Osteoblast (primary cell): ENCODE data around the gene TMC8. TPM values are rescaled to one million over a fixed set of nuclear protein-coding genes. Genes with fewer than 3 reads are reported as not detected.
A peak's percentile ranks its signal among the peaks of the same experiment; 100 is the strongest.

Experiments used
- DNase-seq: peaks from one replicate; pipeline ENCODE4 v3.0.0; 2011; ENCODE audit warnings: low spot score, mixed read lengths; ENCODE audit not compliant: insufficient read length; ENCODE audit errors: missing footprints
- H2AFZ ChIP-seq: 2 replicates; pipeline ENCODE4 v1.6.0; 2011; ENCODE audit warnings: mild to moderate bottlenecking, low read length
- H3K27ac ChIP-seq: 2 replicates; pipeline ENCODE4 v1.5.1; 2011; ENCODE audit warnings: mild to moderate bottlenecking, low read depth, low read length, moderate library complexity
- H3K27me3 ChIP-seq: 2 replicates; pipeline ENCODE4 v1.6.0; 2012; ENCODE audit warnings: mild to moderate bottlenecking, control low read depth, inconsistent platforms, low read length, moderate library complexity; ENCODE audit not compliant: insufficient read depth
- H3K36me3 ChIP-seq: 2 replicates; pipeline ENCODE4 v1.5.1; 2011; ENCODE audit warnings: mild to moderate bottlenecking, low read length, control low read depth, moderate library complexity; ENCODE audit not compliant: insufficient read depth
- H3K4me1 ChIP-seq: 2 replicates; pipeline ENCODE4 v1.5.1; 2011; ENCODE audit warnings: mild to moderate bottlenecking, low read length, control low read depth, moderate library complexity; ENCODE audit not compliant: insufficient read depth
- H3K4me2 ChIP-seq: 2 replicates; pipeline ENCODE4 v1.6.0; 2011; ENCODE audit warnings: mild to moderate bottlenecking, low read length; ENCODE audit not compliant: insufficient read depth
- H3K4me3 ChIP-seq: fragments of 200-600 bp; sonication (generic); 3 replicates; pipeline ENCODE4 v1.5.1; 2012; ENCODE audit warnings: mild to moderate bottlenecking, low read length, inconsistent platforms; ENCODE audit not compliant: insufficient read depth
- H3K79me2 ChIP-seq: 2 replicates; pipeline ENCODE4 v1.6.0; 2012; ENCODE audit warnings: mild to moderate bottlenecking, low read length, control low read depth, inconsistent platforms; ENCODE audit not compliant: insufficient read depth
- H3K9me3 ChIP-seq: 2 replicates; pipeline ENCODE4 v1.5.1; 2011; ENCODE audit warnings: low read depth, low read length, control low read depth
- H4K20me1 ChIP-seq: 2 replicates; pipeline ENCODE4 v1.6.0; 2012; ENCODE audit warnings: mild to moderate bottlenecking, low read length, control low read depth; ENCODE audit not compliant: insufficient read depth
- CTCF ChIP-seq: IDR thresholded peaks from 2 replicates; pipeline ENCODE4 v1.5.1; 2011; ENCODE audit warnings: mild to moderate bottlenecking, low read depth, low read length, moderate library complexity; ENCODE audit errors: extremely low read depth
- total RNA-seq: library from RNA; depleted of rRNA; stranded (reverse); fragments of >200 nt; gene quantifications from 2 replicates; pipeline ENCODE4 v1.2.3, GENCODE V29; 2012

Gene TMC8
- total RNA-seq, 1 donor: not detected

DNA sequence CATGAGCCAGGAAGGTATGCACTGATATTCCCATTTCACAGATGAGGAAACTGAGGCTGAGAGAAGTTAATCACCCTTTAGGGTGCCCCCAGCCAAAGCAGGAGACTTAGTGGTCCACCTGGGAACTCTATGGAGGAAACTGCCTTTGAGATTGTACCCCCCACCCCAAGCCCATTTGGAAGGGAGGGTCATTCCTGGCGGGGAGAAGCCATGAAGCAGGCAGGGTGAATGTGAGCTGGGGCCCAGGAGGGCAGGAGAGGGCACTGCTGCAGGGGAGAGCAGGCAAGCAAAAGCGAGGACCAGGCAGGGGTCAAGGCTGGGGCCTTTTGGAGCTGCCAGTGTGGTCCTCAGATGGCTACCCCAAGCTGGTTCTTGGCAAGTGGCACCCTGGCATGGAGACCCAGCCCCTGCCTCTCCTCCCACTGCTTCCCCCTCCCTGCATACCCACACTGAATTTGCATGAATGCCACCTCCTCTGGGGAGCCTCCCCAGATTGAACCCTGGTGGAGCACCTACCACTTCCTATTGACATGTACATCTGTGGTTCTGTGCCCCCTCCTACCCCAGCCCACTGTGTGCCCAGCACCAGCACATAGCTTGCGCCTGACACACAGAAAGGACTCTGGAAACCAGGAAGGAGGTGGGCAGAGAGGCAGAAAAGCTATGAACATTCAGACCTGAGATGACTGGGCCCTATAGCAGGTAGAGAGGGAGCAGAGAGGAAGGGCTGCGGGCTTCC lies 1.1 kb upstream of the TMC8 start:
- H3K27me3 ChIP-seq: peaks cover 42% of the 10 kb centered on the region
- no peaks in the 10 kb centered on the region for H3K4me1 ChIP-seq
- no peaks in the 10 kb centered on the region for H3K79me2 ChIP-seq
- no peak for TF ChIP-seq CTCF
- DNase-seq: peak; percentile 89
- H3K4me3 ChIP-seq: no peak overlapping the region
- no peaks in the 10 kb centered on the region for H3K9me3 ChIP-seq
- no peak overlapping the region for H2AFZ ChIP-seq
- no peak overlapping the region for H3K4me2 ChIP-seq
- no peaks in the 10 kb centered on the region for H3K36me3 ChIP-seq
- no peaks in the 10 kb centered on the region for H4K20me1 ChIP-seq
- H3K27ac ChIP-seq: no peak overlapping the region

GRCh38 chr17:78130090-78130436 lies 508 bp upstream of the TMC8 start:
- Histone ChIP-seq H2AFZ (no peak overlapping the region), H3K79me2 (no peaks in the 10 kb centered on the region), H3K9me3 (no peaks in the 10 kb centered on the region), H3K27me3 (peaks cover 42% of the 10 kb centered on the region), H3K36me3 (no peaks in the 10 kb centered on the region), H3K4me2 (no peak overlapping the region), H3K27ac (no peak overlapping the region), H3K4me1 (no peaks in the 10 kb centered on the region), H4K20me1 (no peaks in the 10 kb centered on the region), H3K4me3 (no peak overlapping the region)
- peak; percentile 88 for DNase-seq
- no peak for TF ChIP-seq CTCF

GRCh38 chr17:78131172-78132083 lies 857 bp downstream of the TMC8 start:
- Histone ChIP-seq H3K36me3 (no peaks in the 10 kb centered on the region), H3K9me3 (no peaks in the 10 kb centered on the region), H3K27ac (no peak overlapping the region), H4K20me1 (no peaks in the 10 kb centered on the region), H3K27me3 (peaks cover 42% of the 10 kb centered on the region), H3K4me1 (no peaks in the 10 kb centered on the region), H3K4me2 (no peak overlapping the region), H3K4me3 (no peak overlapping the region), H3K79me2 (no peaks in the 10 kb centered on the region), H2AFZ (no peak overlapping the region)
- peak; percentile 87 for DNase-seq
- no peak for TF ChIP-seq CTCF

DNA sequence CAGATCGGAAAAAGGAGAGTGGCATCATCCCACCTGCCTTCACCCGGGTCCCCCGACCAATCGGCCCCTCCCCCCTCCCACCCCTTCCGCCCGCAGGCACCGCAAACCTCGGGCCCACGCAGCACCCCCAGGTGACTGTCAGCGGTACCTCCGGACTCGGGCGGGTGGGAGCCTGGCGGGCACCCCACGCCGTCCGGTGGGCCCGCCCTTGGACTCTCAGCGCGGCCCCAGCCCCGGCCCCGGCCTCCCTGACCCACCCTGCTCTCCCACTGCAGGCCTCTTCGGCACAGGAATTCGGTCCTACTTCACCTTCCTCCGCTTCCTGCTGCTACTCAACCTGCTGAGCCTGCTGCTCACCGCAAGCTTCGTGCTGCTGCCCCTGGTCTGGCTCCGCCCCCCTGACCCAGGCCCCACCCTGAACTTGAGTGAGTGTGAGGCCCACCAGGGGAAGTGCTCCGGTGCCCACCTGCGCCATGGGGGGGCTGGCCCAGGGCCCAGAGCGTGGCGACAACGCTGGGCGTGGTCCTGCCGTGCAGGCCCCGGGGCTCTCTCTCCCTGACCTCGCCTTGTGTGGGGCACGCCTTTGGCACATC lies 1.6 kb downstream of the TMC8 start:
- no peaks in the 10 kb centered on the region for H3K79me2 ChIP-seq

More for the DNA sequence above, 1.6 kb downstream of the TMC8 start:
- H4K20me1 ChIP-seq: no peaks in the 10 kb centered on the region
- peak; percentile 82 for DNase-seq
- no peak overlapping the region for H3K27ac ChIP-seq
- no peak overlapping the region for H3K4me2 ChIP-seq
- no peaks in the 10 kb centered on the region for H3K4me1 ChIP-seq
- no peaks in the 10 kb centered on the region for H3K9me3 ChIP-seq
- H2AFZ ChIP-seq: no peak overlapping the region
- H3K36me3 ChIP-seq: no peaks in the 10 kb centered on the region
- H3K27me3 ChIP-seq: peaks cover 42% of the 10 kb centered on the region
- no peak overlapping the region for H3K4me3 ChIP-seq
- TF ChIP-seq CTCF: no peak
